ENCODE data around the gene GLTPD2.

The GLTPD2 gene

GRCh38 chr17:4750606-4751005, 38.2 kb upstream of the GLTPD2 start:
- H3K4me3 ChIP-seq (replicated peaks in 1 of 2; ENCODE audit: low read depth in 2 of 2, low read length in 2 of 2) = no peak overlapping the region
- TF ChIP-seq CTCF (IDR thresholded peaks at IDR 0.05; ENCODE audit: low read depth, low read length) = no peak
- DNase-seq (ENCODE audit: low read depth in 2 of 2) = no peak

- no peak for TF ChIP-seq CTCF (IDR thresholded peaks at IDR 0.05; ENCODE audit: low read depth, low read length)
- no peak overlapping the region for H3K4me3 ChIP-seq (replicated peaks in 1 of 2; ENCODE audit: low read depth in 2 of 2, low read length in 2 of 2)
- DNase-seq (ENCODE audit: low read depth in 2 of 2) = peak; percentile 20 to 68
Observed at GRCh38 chr17:4751932-4752331, 36.8 kb upstream of the GLTPD2 start.

GRCh38 chr17:4753392-4753791, 35.4 kb upstream of the GLTPD2 start:
- DNase-seq (ENCODE audit: low read depth in 2 of 2) = no peak
- H3K4me3 ChIP-seq (replicated peaks in 1 of 2; ENCODE audit: low read depth in 2 of 2, low read length in 2 of 2) = no peak overlapping the region
- TF ChIP-seq CTCF (IDR thresholded peaks at IDR 0.05; ENCODE audit: low read depth, low read length) = no peak

- TF ChIP-seq CTCF (IDR thresholded peaks at IDR 0.05; ENCODE audit: low read depth, low read length) = no peak
- DNase-seq (ENCODE audit: low read depth in 2 of 2) = no peak
- H3K4me3 ChIP-seq (replicated peaks in 1 of 2; ENCODE audit: low read depth in 2 of 2, low read length in 2 of 2) = no peak overlapping the region
Observed at GRCh38 chr17:4759776-4760236, 29.0 kb upstream of the GLTPD2 start.

GRCh38 chr17:4764595-4764994, 24.2 kb upstream of the GLTPD2 start:
- no peak overlapping the region for H3K4me3 ChIP-seq (replicated peaks in 1 of 2; ENCODE audit: low read depth in 2 of 2, low read length in 2 of 2)
- TF ChIP-seq CTCF (IDR thresholded peaks at IDR 0.05; ENCODE audit: low read depth, low read length) = no peak
- no peak for DNase-seq (ENCODE audit: low read depth in 2 of 2)

GRCh38 chr17:4766201-4766600, 22.6 kb upstream of the GLTPD2 start:
- no peak overlapping the region for H3K4me3 ChIP-seq (replicated peaks in 1 of 2; ENCODE audit: low read depth in 2 of 2, low read length in 2 of 2)
- peak in 1 of 2 donors; percentile 31 for DNase-seq (ENCODE audit: low read depth in 2 of 2)

More at GRCh38 chr17:4766201-4766600, 22.6 kb upstream of the GLTPD2 start:
- no peak for TF ChIP-seq CTCF (IDR thresholded peaks at IDR 0.05; ENCODE audit: low read depth, low read length)

Data from cardiac fibroblast (primary cell).